Purkinje cell (primary cell): ENCODE measurements around the gene CRLF3. TPM values are rescaled to one million over a fixed set of nuclear protein-coding genes. Genes with fewer than 3 reads are reported as not detected.

ENCODE experiments used
- polyA plus RNA-seq: library from polyadenylated mRNA; unstranded; fragments of >200 nt; fragmentation: Nextera tagmentation; gene quantifications from 2 replicates; pipeline ENCODE4 v1.2.1, GENCODE V29; 2014

CRLF3 gene, protein sequence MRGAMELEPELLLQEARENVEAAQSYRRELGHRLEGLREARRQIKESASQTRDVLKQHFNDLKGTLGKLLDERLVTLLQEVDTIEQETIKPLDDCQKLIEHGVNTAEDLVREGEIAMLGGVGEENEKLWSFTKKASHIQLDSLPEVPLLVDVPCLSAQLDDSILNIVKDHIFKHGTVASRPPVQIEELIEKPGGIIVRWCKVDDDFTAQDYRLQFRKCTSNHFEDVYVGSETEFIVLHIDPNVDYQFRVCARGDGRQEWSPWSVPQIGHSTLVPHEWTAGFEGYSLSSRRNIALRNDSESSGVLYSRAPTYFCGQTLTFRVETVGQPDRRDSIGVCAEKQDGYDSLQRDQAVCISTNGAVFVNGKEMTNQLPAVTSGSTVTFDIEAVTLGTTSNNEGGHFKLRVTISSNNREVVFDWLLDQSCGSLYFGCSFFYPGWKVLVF
- polyA plus RNA-seq: 11.6 and 12.0 TPM in 2 replicates

DNA sequence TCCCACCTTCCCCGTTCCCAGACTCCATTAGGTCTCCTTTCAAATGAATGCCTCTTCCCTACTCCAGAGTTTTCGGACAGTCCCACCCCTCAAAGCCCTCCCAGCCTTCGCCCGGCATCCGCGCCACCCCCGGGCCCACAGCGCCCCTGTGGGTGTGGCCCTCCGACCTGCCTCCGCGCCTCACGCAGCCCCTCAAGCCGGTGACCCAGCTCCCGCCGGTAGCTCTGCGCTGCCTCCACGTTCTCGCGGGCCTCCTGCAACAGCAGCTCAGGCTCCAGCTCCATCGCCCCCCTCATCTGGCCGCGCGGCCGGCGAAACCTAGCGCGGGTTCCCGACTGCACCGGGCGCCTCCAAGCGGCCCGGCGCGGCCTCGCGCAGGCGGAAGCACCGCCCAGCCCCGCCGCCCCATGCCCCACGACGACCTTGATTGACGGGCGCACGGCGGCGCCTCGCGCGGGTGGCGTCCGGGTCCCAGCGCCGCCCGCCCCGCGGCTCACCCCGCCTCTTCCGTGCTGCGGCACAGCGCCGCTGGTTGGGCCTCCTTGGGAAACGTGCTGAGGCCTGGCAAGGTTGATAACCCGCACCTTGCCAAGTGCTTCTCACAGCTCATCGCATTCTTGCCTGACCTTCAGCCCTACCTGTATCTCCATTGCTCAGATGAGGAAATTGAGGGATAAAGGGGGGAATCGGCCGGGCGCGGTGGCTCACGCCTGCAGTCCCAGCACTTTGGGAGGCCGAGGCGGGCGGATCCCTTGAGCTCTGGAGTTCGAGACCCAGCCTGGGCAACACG is at the start of gene CRLF3:
Gene CRLF3 (minus strand): TSS at position 337 of the 790 bp plus-strand sequence. CDS start 41 bp downstream, at position 296.

DNA sequence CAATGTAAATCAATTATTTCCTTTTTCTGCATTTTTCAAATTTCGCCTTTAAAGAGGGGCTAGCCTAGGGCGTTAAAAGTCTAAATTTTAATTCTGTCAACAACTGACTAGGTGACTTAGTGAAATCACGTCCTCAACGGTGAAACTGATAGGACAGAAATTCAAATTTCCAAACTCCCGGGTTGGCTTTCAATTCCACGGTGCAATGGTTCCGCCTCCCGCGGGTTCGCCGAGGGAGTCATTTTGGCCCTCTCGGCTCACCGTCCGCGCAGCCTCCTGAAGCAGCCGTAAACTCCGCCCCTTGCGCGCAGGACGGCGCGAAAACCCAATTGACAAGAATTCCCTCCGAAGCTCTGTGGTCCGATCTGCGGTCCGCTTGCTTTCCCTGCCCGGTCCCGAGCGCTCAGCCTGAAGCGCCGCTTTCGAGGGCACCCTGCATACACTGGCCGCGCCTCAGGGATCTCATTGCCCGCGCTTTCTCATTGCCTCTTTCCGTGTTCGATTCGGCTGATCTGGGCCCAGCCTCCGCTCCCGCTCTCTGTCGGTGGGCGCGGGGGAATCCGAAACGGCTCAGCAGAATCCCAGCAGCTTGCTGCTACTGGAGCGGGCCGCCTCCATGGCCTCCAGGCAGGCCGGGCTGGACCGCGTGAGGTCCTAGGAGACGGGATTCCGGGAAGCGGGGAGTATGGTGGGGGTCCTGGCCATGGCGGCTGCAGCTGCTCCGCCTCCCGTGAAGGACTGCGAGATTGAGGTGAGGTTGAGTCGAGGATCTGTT is 7.4 kb upstream of the CRLF3 start, which contains the start of gene ATAD5:
Gene ATAD5 (plus strand): TSS at position 304 of the 775 bp plus-strand sequence. CDS start 382 bp downstream, at position 686.

Other genes starting within 250 kb of the CRLF3 start
- 1.0 and 1.2 TPM in 2 replicates for gene ATAD5, start 7.3 kb upstream of the CRLF3 start, polyA plus RNA-seq
- gene TEFM, start 81.5 kb upstream of the CRLF3 start, polyA plus RNA-seq: 34.6 and 36.9 TPM in 2 replicates
- gene ADAP2, start 97.3 kb upstream of the CRLF3 start, polyA plus RNA-seq: 3.4 TPM in 1 of 2 replicates, not detected in the other
- gene RNF135, start 146.3 kb upstream of the CRLF3 start, polyA plus RNA-seq: 0.90 TPM in 1 of 2 replicates, not detected in the other